Epithelial cell of proximal tubule (primary cell): ENCODE measurements around the gene KANSL1. TPM values are rescaled to one million over a fixed set of nuclear protein-coding genes. Genes with fewer than 3 reads are reported as not detected.
"Not testable (repeated sequence)": the region's sequence is repeated elsewhere in the genome, so short reads cannot be mapped to it uniquely, and the experiment has no call there.

ENCODE experiments used
- DNase-seq: peaks from one replicate; pipeline ENCODE4 v3.0.0-alpha.2; 2011; ENCODE audit warnings: low read depth
- H3K4me3 ChIP-seq: 2 replicates; pipeline ENCODE4 v1.5.1; 2011; ENCODE audit warnings: low read depth, mild to moderate bottlenecking, low read length
- total RNA-seq: library from RNA; depleted of rRNA; stranded (reverse); fragments of >200 nt; gene quantifications from 2 replicates; pipeline ENCODE4 v1.2.3, GENCODE V29; 2015
- TF ChIP-seq, protein P1 (sequence below): conservative IDR thresholded peaks from 2 replicates; pipeline ENCODE4 v1.5.1; 2012; ENCODE audit warnings: low read depth, mild to moderate bottlenecking, low read length

The KANSL1 gene
- total RNA-seq, 1 donor from 2014 or later = 33.2 TPM

DNA sequence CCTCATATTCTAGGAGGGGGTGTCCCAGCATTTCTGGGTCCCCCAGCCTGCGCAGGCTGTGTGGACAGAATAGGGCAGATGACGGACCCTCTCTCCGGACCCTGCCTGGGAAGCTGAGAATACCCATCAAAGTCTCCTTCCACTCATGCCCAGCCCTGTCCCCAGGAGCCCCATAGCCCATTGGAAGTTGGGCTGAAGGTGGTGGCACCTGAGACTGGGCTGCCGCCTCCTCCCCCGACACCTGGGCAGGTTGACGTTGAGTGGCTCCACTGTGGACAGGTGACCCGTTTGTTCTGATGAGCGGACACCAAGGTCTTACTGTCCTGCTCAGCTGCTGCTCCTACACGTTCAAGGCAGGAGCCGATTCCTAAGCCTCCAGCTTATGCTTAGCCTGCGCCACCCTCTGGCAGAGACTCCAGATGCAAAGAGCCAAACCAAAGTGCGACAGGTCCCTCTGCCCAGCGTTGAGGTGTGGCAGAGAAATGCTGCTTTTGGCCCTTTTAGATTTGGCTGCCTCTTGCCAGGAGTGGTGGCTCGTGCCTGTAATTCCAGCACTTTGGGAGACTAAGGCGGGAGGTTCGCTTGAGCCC is 182.5 kb downstream of the KANSL1 start:
- TF ChIP-seq, protein P1, sequence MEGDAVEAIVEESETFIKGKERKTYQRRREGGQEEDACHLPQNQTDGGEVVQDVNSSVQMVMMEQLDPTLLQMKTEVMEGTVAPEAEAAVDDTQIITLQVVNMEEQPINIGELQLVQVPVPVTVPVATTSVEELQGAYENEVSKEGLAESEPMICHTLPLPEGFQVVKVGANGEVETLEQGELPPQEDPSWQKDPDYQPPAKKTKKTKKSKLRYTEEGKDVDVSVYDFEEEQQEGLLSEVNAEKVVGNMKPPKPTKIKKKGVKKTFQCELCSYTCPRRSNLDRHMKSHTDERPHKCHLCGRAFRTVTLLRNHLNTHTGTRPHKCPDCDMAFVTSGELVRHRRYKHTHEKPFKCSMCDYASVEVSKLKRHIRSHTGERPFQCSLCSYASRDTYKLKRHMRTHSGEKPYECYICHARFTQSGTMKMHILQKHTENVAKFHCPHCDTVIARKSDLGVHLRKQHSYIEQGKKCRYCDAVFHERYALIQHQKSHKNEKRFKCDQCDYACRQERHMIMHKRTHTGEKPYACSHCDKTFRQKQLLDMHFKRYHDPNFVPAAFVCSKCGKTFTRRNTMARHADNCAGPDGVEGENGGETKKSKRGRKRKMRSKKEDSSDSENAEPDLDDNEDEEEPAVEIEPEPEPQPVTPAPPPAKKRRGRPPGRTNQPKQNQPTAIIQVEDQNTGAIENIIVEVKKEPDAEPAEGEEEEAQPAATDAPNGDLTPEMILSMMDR = no peak
- H3K4me3 ChIP-seq = no peak overlapping the region
- DNase-seq = no peak

DNA sequence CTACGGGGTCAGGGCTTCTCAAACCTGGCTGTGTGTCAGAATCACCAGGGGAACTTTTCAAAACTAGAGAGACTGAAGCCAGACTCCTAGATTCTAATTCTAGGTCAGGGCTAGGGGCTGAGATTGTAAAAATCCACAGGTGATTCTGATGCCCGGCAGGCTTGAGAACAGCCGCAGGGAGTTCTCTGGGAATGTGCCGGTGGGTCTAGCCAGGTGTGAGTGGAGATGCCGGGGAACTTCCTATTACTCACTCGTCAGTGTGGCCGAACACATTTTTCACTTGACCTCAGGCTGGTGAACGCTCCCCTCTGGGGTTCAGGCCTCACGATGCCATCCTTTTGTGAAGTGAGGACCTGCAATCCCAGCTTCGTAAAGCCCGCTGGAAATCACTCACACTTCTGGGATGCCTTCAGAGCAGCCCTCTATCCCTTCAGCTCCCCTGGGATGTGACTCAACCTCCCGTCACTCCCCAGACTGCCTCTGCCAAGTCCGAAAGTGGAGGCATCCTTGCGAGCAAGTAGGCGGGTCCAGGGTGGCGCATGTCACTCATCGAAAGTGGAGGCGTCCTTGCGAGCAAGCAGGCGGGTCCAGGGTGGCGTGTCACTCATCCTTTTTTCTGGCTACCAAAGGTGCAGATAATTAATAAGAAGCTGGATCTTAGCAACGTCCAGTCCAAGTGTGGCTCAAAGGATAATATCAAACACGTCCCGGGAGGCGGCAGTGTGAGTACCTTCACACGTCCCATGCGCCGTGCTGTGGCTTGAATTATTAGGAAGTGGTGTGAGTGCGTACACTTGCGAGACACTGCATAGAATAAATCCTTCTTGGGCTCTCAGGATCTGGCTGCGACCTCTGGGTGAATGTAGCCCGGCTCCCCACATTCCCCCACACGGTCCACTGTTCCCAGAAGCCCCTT is 183.3 kb downstream of the KANSL1 start:
- DNase-seq = no peak
- H3K4me3 ChIP-seq = no peak overlapping the region
- TF ChIP-seq, protein P1 = no peak

DNA sequence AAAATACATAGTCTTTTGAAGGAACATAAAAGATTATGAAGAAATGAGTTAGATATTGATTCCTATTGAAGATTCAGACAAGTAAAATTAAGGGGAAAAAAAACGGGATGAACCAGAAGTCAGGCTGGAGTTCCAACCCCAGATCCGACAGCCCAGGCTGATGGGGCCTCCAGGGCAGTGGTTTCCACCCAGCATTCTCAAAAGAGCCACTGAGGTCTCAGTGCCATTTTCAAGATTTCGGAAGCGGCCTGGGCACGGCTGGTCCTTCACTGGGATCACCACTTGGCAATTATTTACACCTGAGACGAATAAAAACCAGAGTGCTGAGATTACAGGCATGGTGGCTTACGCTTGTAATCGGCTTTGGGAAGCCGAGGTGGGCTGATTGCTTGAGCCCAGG is 184.6 kb downstream of the KANSL1 start:
- TF ChIP-seq, protein P1 = no peak
- DNase-seq = no peak

DNA sequence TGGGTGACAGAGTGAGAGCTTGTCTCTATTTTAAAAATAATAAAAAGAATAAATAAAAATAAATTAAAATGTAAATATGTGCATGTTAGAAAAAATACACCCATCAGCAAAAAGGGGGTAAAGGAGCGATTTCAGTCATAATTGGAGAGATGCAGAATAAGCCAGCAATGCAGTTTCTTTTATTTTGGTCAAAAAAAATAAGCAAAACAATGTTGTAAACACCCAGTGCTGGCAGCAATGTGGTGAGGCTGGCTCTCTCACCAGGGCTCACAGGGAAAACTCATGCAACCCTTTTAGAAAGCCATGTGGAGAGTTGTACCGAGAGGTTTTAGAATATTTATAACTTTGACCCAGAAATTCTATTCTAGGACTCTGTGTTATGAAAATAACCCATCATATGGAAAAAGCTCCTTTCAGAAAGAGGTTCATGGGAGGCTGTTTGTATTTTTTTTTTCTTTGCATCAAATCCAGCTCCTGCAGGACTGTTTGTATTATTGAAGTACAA is 185.7 kb downstream of the KANSL1 start:
- no peak for DNase-seq
- H3K4me3 ChIP-seq = no peak overlapping the region
- TF ChIP-seq, protein P1 = no peak

More for the DNA sequence above, 184.6 kb downstream of the KANSL1 start:
- no peak overlapping the region for H3K4me3 ChIP-seq

DNA sequence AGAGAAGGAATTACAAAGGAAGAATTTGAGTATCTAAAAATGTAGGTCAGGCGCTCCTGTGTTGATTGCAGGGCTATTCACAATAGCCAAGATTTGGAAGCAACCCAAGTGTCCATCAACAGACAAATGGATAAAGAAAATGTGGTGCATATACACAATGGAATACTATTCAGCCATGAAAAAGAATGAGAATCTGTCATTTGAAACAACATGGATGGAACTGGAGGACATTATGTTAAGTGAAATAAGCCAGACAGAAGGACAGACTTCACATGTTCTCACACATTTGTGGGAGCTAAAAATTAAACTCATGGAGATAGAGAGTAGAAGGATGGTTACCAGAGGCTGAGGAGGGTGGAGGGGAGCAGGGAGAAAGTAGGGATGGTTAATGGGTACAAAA is 187.1 kb downstream of the KANSL1 start:
- H3K4me3 ChIP-seq, DNase-seq: not testable (repeated sequence)

DNA sequence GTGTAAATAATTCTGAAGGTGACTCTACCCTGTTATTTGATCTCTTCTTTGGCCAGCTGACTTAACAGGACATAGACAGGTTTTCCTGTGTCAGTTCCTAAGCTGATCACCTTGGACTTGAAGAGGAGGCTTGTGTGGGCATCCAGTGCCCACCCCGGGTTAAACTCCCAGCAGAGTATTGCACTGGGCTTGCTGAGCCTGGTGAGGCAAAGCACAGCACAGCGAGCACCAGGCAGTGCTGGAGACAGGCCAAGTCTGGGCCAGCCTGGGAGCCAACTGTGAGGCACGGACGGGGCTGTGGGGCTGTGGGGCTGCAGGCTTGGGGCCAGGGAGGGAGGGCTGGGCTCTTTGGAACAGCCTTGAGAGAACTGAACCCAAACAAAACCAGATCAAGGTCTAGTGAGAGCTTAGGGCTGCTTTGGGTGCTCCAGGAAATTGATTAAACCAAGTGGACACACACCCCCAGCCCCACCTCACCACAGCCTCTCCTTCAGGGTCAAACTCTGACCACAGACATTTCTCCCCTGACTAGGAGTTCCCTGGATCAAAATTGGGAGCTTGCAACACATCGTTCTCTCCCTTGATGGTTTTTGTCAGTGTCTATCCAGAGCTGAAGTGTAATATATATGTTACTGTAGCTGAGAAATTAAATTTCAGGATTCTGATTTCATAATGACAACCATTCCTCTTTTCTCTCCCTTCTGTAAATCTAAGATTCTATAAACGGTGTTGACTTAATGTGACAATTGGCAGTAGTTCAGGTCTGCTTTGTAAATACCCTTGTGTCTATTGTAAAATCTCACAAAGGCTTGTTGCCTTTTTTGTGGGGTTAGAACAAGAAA is 189.1 kb downstream of the KANSL1 start:
- TF ChIP-seq, protein P1 = no peak
- H3K4me3 ChIP-seq = no peak overlapping the region
- DNase-seq = no peak

DNA sequence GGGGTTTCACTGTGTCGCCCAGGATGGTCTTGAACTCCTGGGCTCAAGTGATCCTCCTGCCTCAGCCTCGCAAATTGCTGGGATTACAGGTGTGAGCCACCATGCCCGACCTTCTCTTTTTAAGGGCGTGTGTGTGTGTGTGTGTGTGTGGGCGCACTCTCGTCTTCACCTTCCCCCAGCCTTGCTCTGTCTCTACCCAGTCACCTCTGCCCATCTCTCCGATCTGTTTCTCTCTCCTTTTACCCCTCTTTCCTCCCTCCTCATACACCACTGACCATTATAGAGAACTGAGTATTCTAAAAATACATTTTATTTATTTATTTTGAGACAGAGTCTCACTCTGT is 190.3 kb downstream of the KANSL1 start:
- DNase-seq = no peak
- TF ChIP-seq, protein P1 = no peak
- H3K4me3 ChIP-seq = no peak overlapping the region
